ENCODE results near the gene OR2M5. TPM values are rescaled to one million over a fixed set of nuclear protein-coding genes. Genes with fewer than 3 reads are reported as not detected.

Gene OR2M5, protein sequence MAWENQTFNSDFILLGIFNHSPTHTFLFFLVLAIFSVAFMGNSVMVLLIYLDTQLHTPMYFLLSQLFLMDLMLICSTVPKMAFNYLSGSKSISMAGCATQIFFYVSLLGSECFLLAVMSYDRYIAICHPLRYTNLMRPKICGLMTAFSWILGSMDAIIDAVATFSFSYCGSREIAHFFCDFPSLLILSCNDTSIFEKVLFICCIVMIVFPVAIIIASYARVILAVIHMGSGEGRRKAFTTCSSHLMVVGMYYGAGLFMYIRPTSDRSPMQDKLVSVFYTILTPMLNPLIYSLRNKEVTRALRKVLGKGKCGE
- not detected in 2 replicates for total RNA-seq

DNA sequence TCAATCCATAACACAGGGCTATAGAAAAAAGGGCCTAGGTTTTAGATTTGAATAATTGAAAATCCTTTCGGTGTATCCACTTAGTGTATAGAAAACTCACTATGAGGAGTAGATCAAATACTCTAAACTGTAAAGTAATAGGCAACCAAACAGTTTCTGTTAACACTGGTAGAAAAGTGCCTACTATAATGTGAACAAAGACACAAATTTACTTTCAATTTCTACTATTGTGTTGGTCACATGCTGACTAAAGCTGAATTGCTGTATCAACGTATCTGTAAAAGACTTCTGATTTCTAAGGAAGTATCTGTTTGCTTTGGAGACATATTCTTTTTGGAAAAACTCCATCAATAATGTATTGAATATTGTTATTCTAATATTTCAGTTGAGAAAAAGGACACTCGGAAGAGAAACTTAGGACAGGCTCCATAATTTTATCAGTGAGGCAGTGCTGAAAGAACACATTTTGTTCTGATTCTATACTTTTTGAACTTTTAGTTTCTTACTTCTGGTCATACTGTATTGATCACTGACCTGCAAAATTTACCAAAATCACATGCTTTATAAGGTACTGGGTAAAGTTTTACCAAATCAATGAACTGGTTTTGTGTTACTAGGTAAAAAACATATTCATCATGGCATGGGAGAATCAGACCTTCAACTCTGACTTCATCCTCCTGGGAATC lies at the start of gene OR2M5:
OR2M5 (plus strand) TSS at position 636 of the 686 bp plus-strand sequence; CDS start at position 636, 0 bp downstream.

GRCh38 chr1:248174521-248174920 lies 29.6 kb downstream of the OR2M5 start, which contains the start of gene OR2M2:
Gene OR2M2 (plus strand): TSS chr1:248174821. CDS start chr1:248179986, 5,165 bp downstream.

Other genes with a start within 250 kb of the OR2M5 start
- not detected in 2 replicates for gene OR2W3, start 249.6 kb upstream of the OR2M5 start, total RNA-seq
- not detected in 2 replicates for gene OR2T8, start 224.9 kb upstream of the OR2M5 start, total RNA-seq
- gene OR2AJ1, start 220.3 kb upstream of the OR2M5 start, total RNA-seq = not detected in 2 replicates
- not detected in 2 replicates for gene OR2L8, start 196.3 kb upstream of the OR2M5 start, total RNA-seq
- not detected in 2 replicates for gene OR2AK2, start 179.9 kb upstream of the OR2M5 start, total RNA-seq
- gene OR2L5, start 131.5 kb upstream of the OR2M5 start, total RNA-seq = not detected in 2 replicates
- gene OR2L2, start 115.1 kb upstream of the OR2M5 start, total RNA-seq = not detected in 2 replicates
- gene OR2L3, start 98.3 kb upstream of the OR2M5 start, total RNA-seq = not detected in 2 replicates
- gene OR2L13, start 50.0 kb upstream of the OR2M5 start, total RNA-seq = not detected in 2 replicates
- gene OR2M2, start 29.7 kb downstream of the OR2M5 start, total RNA-seq = not detected in 2 replicates
- gene OR2M3, start 52.1 kb downstream of the OR2M5 start, total RNA-seq = not detected in 2 replicates
- gene OR2M4, start 86.3 kb downstream of the OR2M5 start, total RNA-seq = not detected in 2 replicates
- gene OR2T33, start 132.8 kb downstream of the OR2M5 start, total RNA-seq = not detected in 2 replicates
- gene OR2T12, start 158.3 kb downstream of the OR2M5 start, total RNA-seq = not detected in 2 replicates
- gene OR2M7, start 179.4 kb downstream of the OR2M5 start, total RNA-seq = not detected in 2 replicates
- not detected in 2 replicates for gene OR14C36, start 203.6 kb downstream of the OR2M5 start, total RNA-seq
- not detected in 2 replicates for gene OR2T4, start 216.5 kb downstream of the OR2M5 start, total RNA-seq
- not detected in 2 replicates for gene OR2T6, start 230.6 kb downstream of the OR2M5 start, total RNA-seq